Thoracic aorta (tissue), 2 donors: ENCODE data around the gene S100A9. TPM values are rescaled to one million over a fixed set of nuclear protein-coding genes. Genes with fewer than 3 reads are reported as not detected.

ENCODE experiments used
- ATAC-seq: fragments of 150-250 bp; one replicate; pipeline ENCODE4 v1.8.0; 2017; ENCODE audit warnings: low read depth; ENCODE audit not compliant: insufficient number of reproducible peaks, low FRiP score
- DNase-seq: peaks from one replicate; pipeline ENCODE4 v3.0.0-alpha.2; 2020; ENCODE audit warnings: low spot score
- H3K27ac ChIP-seq, 2 donors: fragments of 200-600 bp; sonication (generic); 1 replicate in 1 of 2; 2 replicates in 1 of 2; pipeline ENCODE4 v1.5.1; 2016; ENCODE audit warnings: mild to moderate bottlenecking in 2 of 2, moderate library complexity in 2 of 2
- H3K27me3 ChIP-seq: fragments of 200-600 bp; sonication (generic); replicated peaks from 2 replicates; pipeline ENCODE4 v1.6.0; 2016; ENCODE audit warnings: mild to moderate bottlenecking; ENCODE audit not compliant: insufficient read depth
- H3K36me3 ChIP-seq: fragments of 200-600 bp; sonication (generic); one replicate; pipeline ENCODE4 v1.5.1; 2016
- H3K4me1 ChIP-seq, 2 donors: fragments of 200-600 bp; sonication (generic); 1 replicate in 1 of 2; 2 replicates in 1 of 2; pipeline versions ENCODE4 v1.5.1 to v1.6.0; 2016; ENCODE audit warnings: low read depth in 2 of 2, mild to moderate bottlenecking in 1 of 2; ENCODE audit not compliant: control insufficient read depth in 1 of 2
- H3K4me3 ChIP-seq: fragments of 200-600 bp; sonication (generic); 2 replicates; pipeline ENCODE4 v1.5.1; 2016; ENCODE audit warnings: mild to moderate bottlenecking
- H3K9me3 ChIP-seq: fragments of 200-600 bp; sonication (generic); 2 replicates; pipeline ENCODE4 v1.5.1; 2016
- CTCF ChIP-seq: fragments of 200-600 bp; sonication (generic); IDR thresholded peaks from one replicate; pipeline ENCODE4 v1.5.1; 2019; ENCODE audit warnings: antibody characterized with exemption
- total RNA-seq, 2 donors: library from RNA; depleted of rRNA; stranded (reverse); fragments of >200 nt; gene quantifications; one replicate each; pipeline versions ENCODE4 v1.1.0 to v1.2.3, GENCODE V29; 2016

S100A9 gene
- total RNA-seq, 2 donors from 2014 or later: 138 to 478 TPM

- Histone ChIP-seq H3K27ac (no peak overlapping the region), H3K4me3 (no peak overlapping the region), H3K4me1 (no peaks in the 10 kb centered on the region), H3K27me3 (no peaks in the 10 kb centered on the region), H3K9me3 (peaks cover 5% of the 10 kb centered on the region), H3K36me3 (no peaks in the 10 kb centered on the region)
- no peak for TF ChIP-seq CTCF
- DNase-seq: no peak
- no peak for ATAC-seq
Observed at GRCh38 chr1:153336650-153337049, 21.0 kb upstream of the S100A9 start.

GRCh38 chr1:153337980-153338853 is 19.4 kb upstream of the S100A9 start:
- H3K4me1 ChIP-seq: no peaks in the 10 kb centered on the region
- no peak for TF ChIP-seq CTCF
- no peak overlapping the region for H3K27ac ChIP-seq
- no peaks in the 10 kb centered on the region for H3K36me3 ChIP-seq
- no peaks in the 10 kb centered on the region for H3K9me3 ChIP-seq
- no peaks in the 10 kb centered on the region for H3K27me3 ChIP-seq
- ATAC-seq: no peak
- no peak overlapping the region for H3K4me3 ChIP-seq
- DNase-seq: no peak

DNA sequence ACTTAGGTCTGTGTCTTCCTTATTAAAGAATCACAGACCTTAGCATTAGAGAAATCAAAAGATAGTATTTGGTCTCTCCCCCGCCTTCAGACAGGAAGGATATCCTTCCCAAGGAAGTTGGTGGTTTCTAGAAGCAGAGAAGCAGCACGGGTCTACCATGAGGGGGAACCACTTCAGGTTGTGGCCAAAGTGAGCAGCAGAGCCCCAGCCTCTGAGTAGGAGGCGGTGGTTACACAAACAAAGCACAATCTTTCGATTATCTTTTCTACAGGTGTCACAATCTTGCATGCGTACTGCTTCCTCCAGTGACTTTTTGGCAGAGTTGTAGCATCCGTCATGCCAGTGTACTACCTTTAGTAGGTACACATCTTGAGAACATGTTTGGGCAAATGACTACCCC is 17.9 kb upstream of the S100A9 start:
- H3K9me3 ChIP-seq: no peaks in the 10 kb centered on the region
- no peak overlapping the region for H3K4me3 ChIP-seq
- H3K27me3 ChIP-seq: no peaks in the 10 kb centered on the region
- no peaks in the 10 kb centered on the region for H3K36me3 ChIP-seq
- H3K4me1 ChIP-seq: no peaks in the 10 kb centered on the region
- no peak overlapping the region for H3K27ac ChIP-seq
- ATAC-seq (no peak), DNase-seq (no peak)
- no peak for TF ChIP-seq CTCF

DNA sequence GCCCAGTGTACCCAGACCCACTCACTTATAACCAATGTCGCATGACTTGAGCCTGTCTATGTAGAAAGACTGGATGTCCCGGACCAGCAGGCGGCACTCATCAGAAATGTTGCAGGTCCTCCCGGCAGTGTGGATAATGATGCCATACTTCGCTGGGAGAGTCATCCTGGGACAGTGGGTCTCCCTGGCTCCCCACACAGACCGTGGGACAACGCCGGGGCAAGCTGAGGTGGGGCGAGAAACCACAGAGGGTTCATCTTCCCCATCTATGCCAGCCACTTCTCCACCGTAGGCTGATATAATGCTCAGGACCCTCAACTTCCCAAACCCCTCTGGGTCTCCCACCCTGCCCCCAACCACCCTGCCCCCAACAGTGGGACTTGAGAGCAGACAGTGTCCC is 17.3 kb upstream of the S100A9 start:
- no peak for TF ChIP-seq CTCF
- H3K27ac ChIP-seq: no peak overlapping the region
- H3K4me1 ChIP-seq: no peaks in the 10 kb centered on the region
- ATAC-seq (no peak), DNase-seq (no peak)
- no peak overlapping the region for H3K4me3 ChIP-seq
- H3K36me3 ChIP-seq: no peaks in the 10 kb centered on the region
- no peaks in the 10 kb centered on the region for H3K27me3 ChIP-seq
- no peaks in the 10 kb centered on the region for H3K9me3 ChIP-seq

- Histone ChIP-seq H3K27ac (no peak overlapping the region), H3K36me3 (no peaks in the 10 kb centered on the region), H3K4me3 (no peak overlapping the region), H3K4me1 (no peaks in the 10 kb centered on the region), H3K9me3 (no peaks in the 10 kb centered on the region), H3K27me3 (no peaks in the 10 kb centered on the region)
- no peak for TF ChIP-seq CTCF
- no peak for ATAC-seq
- DNase-seq: no peak
Observed at GRCh38 chr1:153341431-153341934, 16.2 kb upstream of the S100A9 start.
